PC-3 (cell line): Measurements from ENCODE around the gene REC8.

Experiments used
- EZH2 ChIP-seq: fragments of 300-600 bp; sonication (generic); IDR thresholded peaks from one replicate; pipeline ENCODE4 v1.6.1; 2017; ENCODE audit warnings: antibody characterized with exemption, mild to moderate bottlenecking, low read length; ENCODE audit not compliant: unreplicated experiment
- EZH2phosphoT487 ChIP-seq: fragments of 300-600 bp; sonication (generic); IDR thresholded peaks from 2 replicates; pipeline ENCODE4 v1.6.1; 2018; ENCODE audit warnings: mild to moderate bottlenecking, antibody characterized with exemption, low read length, borderline replicate concordance
- TF ChIP-seq, protein P1 (sequence below): fragments of 300-600 bp; sonication (generic); conservative IDR thresholded peaks from 2 replicates; pipeline ENCODE4 v1.5.1; 2017; ENCODE audit warnings: antibody characterized with exemption, low read depth, mild to moderate bottlenecking, low read length

DNA sequence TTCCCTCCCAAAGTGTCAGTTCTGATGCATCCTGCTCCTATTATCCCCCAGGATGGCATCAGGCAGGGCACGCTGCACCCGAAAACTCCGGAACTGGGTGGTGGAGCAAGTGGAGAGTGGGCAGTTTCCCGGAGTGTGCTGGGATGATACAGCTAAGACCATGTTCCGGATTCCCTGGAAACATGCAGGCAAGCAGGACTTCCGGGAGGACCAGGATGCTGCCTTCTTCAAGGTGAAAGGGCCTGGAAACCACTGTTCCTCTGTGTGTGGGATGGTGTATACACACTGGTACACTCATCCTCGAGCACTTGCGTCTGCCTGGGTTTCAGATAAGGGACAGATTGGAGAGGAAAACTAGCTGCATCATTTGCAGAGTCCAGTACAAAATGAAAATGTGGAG lies 9.8 kb upstream of the REC8 start:
- TF ChIP-seq, protein P1, sequence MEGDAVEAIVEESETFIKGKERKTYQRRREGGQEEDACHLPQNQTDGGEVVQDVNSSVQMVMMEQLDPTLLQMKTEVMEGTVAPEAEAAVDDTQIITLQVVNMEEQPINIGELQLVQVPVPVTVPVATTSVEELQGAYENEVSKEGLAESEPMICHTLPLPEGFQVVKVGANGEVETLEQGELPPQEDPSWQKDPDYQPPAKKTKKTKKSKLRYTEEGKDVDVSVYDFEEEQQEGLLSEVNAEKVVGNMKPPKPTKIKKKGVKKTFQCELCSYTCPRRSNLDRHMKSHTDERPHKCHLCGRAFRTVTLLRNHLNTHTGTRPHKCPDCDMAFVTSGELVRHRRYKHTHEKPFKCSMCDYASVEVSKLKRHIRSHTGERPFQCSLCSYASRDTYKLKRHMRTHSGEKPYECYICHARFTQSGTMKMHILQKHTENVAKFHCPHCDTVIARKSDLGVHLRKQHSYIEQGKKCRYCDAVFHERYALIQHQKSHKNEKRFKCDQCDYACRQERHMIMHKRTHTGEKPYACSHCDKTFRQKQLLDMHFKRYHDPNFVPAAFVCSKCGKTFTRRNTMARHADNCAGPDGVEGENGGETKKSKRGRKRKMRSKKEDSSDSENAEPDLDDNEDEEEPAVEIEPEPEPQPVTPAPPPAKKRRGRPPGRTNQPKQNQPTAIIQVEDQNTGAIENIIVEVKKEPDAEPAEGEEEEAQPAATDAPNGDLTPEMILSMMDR, result no peak
- TF ChIP-seq EZH2phosphoT487 (no peak), EZH2 (no peak)
